ENCODE data around the gene MFSD6. TPM values are rescaled to one million over a fixed set of nuclear protein-coding genes. Genes with fewer than 3 reads are reported as not detected.
"Not testable (repeated sequence)": the region's sequence is repeated elsewhere in the genome, so short reads cannot be mapped to it uniquely, and the experiment has no call there.

MFSD6 gene
- total RNA-seq, 1 donor = 77.1 TPM

- Histone ChIP-seq H3K4me1 (ENCODE audit: insufficient read depth, low read length) (no peaks in the 10 kb centered on the region), H3K27me3 (ENCODE audit: insufficient read depth, low read length) (no peaks in the 10 kb centered on the region), H3K9me3 (ENCODE audit: low read depth, low read length) (no peaks in the 10 kb centered on the region), H3K4me3 (ENCODE audit: low read length) (no peak overlapping the region)
Measured at GRCh38 chr2:190505696-190506095, 97.5 kb downstream of the MFSD6 start.

GRCh38 chr2:190506666-190507065, 98.5 kb downstream of the MFSD6 start:
- Histone ChIP-seq H3K9me3 (ENCODE audit: low read depth, low read length) (no peaks in the 10 kb centered on the region), H3K27me3 (ENCODE audit: insufficient read depth, low read length) (no peaks in the 10 kb centered on the region), H3K4me1 (ENCODE audit: insufficient read depth, low read length) (no peaks in the 10 kb centered on the region), H3K4me3 (ENCODE audit: low read length) (no peak overlapping the region)

- Histone ChIP-seq H3K27me3 (ENCODE audit: insufficient read depth, low read length) (no peaks in the 10 kb centered on the region), H3K9me3 (ENCODE audit: low read depth, low read length) (no peaks in the 10 kb centered on the region), H3K4me3 (ENCODE audit: low read length) (no peak overlapping the region), H3K4me1 (ENCODE audit: insufficient read depth, low read length) (no peaks in the 10 kb centered on the region)
Measured at GRCh38 chr2:190507135-190507534, 99.0 kb downstream of the MFSD6 start.

- not testable (repeated sequence) for H3K9me3 ChIP-seq (ENCODE audit: low read depth, low read length); H3K4me3 ChIP-seq (ENCODE audit: low read length); H3K27me3 ChIP-seq (ENCODE audit: insufficient read depth, low read length); H3K4me1 ChIP-seq (ENCODE audit: insufficient read depth, low read length)
Measured at GRCh38 chr2:190509895-190510294, 101.7 kb downstream of the MFSD6 start.

- Histone ChIP-seq H3K9me3 (ENCODE audit: low read depth, low read length) (no peaks in the 10 kb centered on the region), H3K4me3 (ENCODE audit: low read length) (no peak overlapping the region)
Measured at GRCh38 chr2:190511104-190511503, 102.9 kb downstream of the MFSD6 start.

DNA sequence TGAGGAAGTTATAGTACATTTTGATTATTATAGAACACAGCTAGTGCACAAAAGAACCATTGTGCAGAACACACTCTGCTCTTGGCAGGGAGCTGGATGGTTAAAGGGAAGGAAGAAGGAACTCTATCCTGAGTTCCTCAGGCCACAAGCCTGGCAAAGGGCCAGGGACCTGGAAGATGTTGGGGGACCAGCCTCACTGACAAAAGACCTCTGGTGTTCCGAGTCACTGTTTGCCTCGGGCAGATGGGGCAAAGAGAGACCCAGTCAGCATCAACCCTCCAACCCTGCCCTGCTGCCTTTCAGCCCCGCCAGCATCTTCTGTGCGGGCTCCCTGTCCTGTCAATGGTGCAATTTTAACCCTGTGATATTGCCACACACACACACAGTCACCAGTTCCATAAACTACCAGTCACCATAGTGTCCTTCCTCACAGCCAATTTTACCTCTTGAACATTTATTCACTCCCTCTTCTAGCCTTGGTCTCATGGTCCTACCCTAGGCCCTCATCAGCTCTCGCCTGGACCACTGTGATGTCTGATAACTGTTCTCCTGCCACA, 104.5 kb downstream of the MFSD6 start:
- Histone ChIP-seq H3K4me3 (ENCODE audit: low read length) (no peak overlapping the region), H3K27me3 (ENCODE audit: insufficient read depth, low read length) (no peaks in the 10 kb centered on the region), H3K9me3 (ENCODE audit: low read depth, low read length) (no peaks in the 10 kb centered on the region), H3K4me1 (ENCODE audit: insufficient read depth, low read length) (peaks cover 6% of the 10 kb centered on the region)

More at GRCh38 chr2:190511104-190511503, 102.9 kb downstream of the MFSD6 start:
- Histone ChIP-seq H3K4me1 (ENCODE audit: insufficient read depth, low read length) (peaks cover 6% of the 10 kb centered on the region), H3K27me3 (ENCODE audit: insufficient read depth, low read length) (no peaks in the 10 kb centered on the region)

GRCh38 chr2:190513877-190514276, 105.7 kb downstream of the MFSD6 start:
- no peaks in the 10 kb centered on the region for H3K9me3 ChIP-seq (ENCODE audit: low read depth, low read length)
- H3K27me3 ChIP-seq (ENCODE audit: insufficient read depth, low read length) = no peaks in the 10 kb centered on the region
- peaks cover 6% of the 10 kb centered on the region for H3K4me1 ChIP-seq (ENCODE audit: insufficient read depth, low read length)

GRCh38 chr2:190514676-190515075, 106.5 kb downstream of the MFSD6 start:
- no peaks in the 10 kb centered on the region for H3K9me3 ChIP-seq (ENCODE audit: low read depth, low read length)
- peaks cover 6% of the 10 kb centered on the region for H3K4me1 ChIP-seq (ENCODE audit: insufficient read depth, low read length)
- H3K4me3 ChIP-seq (ENCODE audit: low read length) = no peak overlapping the region

More at GRCh38 chr2:190513877-190514276, 105.7 kb downstream of the MFSD6 start:
- H3K4me3 ChIP-seq (ENCODE audit: low read length) = no peak overlapping the region

DNA sequence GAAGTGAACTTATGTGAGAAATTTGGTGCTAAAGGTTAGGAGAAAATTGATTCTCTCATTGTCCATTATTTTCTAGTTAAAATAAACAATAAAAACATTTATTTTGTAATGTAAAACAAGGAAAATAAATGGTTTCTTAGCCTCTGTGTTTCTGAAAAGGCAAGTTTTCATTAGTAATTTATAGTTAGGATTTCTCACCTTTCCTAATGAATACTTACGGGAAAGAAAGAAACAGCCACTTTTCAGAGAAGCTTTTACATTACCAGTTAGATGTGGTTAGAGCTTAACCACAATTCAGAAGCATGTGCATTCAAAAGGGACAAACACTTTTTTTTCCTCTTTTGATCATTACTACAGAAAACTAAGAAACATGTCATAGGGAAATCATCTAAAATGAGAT, 107.5 kb downstream of the MFSD6 start:
- no peaks in the 10 kb centered on the region for H3K9me3 ChIP-seq (ENCODE audit: low read depth, low read length)
- H3K27me3 ChIP-seq (ENCODE audit: insufficient read depth, low read length) = no peaks in the 10 kb centered on the region
- H3K4me3 ChIP-seq (ENCODE audit: low read length) = no peak overlapping the region
- H3K4me1 ChIP-seq (ENCODE audit: insufficient read depth, low read length) = peaks cover 13% of the 10 kb centered on the region

More at GRCh38 chr2:190514676-190515075, 106.5 kb downstream of the MFSD6 start:
- H3K27me3 ChIP-seq (ENCODE audit: insufficient read depth, low read length) = no peaks in the 10 kb centered on the region

- H3K9me3 ChIP-seq (ENCODE audit: low read depth, low read length) = no peaks in the 10 kb centered on the region
- no peaks in the 10 kb centered on the region for H3K27me3 ChIP-seq (ENCODE audit: insufficient read depth, low read length)
- H3K4me1 ChIP-seq (ENCODE audit: insufficient read depth, low read length) = peaks cover 19% of the 10 kb centered on the region
- no peak overlapping the region for H3K4me3 ChIP-seq (ENCODE audit: low read length)
Measured at GRCh38 chr2:190517468-190517867, 109.3 kb downstream of the MFSD6 start.

DNA sequence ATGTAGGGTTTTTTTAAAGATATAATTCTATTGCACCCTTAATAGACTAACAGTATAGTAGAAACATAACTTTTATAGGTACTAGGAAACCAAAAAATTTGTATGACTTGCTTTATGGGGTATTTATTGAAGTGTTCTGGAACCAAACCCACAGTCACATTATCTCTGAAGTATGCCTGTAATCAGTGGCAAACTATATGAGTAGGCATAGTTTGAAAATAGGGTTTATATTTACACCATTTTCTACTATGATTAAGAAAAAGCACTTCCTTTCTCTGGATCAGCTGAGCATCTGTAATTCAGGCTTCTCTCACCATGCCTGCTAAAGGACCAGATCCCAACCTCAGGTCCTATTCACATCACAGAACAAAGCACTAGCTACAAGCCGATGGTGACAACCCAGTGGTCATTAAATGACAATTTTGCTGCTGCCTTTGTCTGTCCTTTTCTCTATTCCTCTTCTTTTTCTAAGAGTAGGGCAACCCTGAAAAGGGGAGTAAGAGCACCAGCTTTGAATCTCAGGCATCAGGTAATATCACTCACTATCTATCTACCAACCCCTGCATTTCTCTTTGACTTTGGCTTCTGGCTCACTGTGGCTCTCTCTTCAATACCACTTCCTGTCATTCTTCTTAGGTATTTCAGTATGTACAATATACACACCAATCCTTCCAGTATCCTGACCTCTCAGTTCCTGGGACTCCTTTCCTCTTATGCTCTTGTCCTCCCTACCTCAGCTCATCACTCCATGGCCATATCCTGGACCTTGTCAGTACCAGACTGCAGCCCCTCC, 112.0 kb downstream of the MFSD6 start:
- Histone ChIP-seq H3K9me3 (ENCODE audit: low read depth, low read length) (no peaks in the 10 kb centered on the region), H3K27me3 (ENCODE audit: insufficient read depth, low read length) (no peaks in the 10 kb centered on the region), H3K4me3 (ENCODE audit: low read length) (no peak overlapping the region), H3K4me1 (ENCODE audit: insufficient read depth, low read length) (peaks cover 14% of the 10 kb centered on the region)

- Histone ChIP-seq H3K4me3 (ENCODE audit: low read length) (no peak overlapping the region), H3K4me1 (ENCODE audit: insufficient read depth, low read length) (peaks cover 59% of the 10 kb centered on the region), H3K27me3 (ENCODE audit: insufficient read depth, low read length) (no peaks in the 10 kb centered on the region), H3K9me3 (ENCODE audit: low read depth, low read length) (no peaks in the 10 kb centered on the region)
Measured at GRCh38 chr2:190524928-190525327, 116.8 kb downstream of the MFSD6 start.

- peaks cover 59% of the 10 kb centered on the region for H3K4me1 ChIP-seq (ENCODE audit: insufficient read depth, low read length)
- no peaks in the 10 kb centered on the region for H3K27me3 ChIP-seq (ENCODE audit: insufficient read depth, low read length)
- no peaks in the 10 kb centered on the region for H3K9me3 ChIP-seq (ENCODE audit: low read depth, low read length)
- no peak overlapping the region for H3K4me3 ChIP-seq (ENCODE audit: low read length)
Measured at GRCh38 chr2:190526105-190526750, 118.1 kb downstream of the MFSD6 start.

GRCh38 chr2:190527214-190527613, 119.1 kb downstream of the MFSD6 start:
- peaks cover 58% of the 10 kb centered on the region for H3K4me1 ChIP-seq (ENCODE audit: insufficient read depth, low read length)

DNA sequence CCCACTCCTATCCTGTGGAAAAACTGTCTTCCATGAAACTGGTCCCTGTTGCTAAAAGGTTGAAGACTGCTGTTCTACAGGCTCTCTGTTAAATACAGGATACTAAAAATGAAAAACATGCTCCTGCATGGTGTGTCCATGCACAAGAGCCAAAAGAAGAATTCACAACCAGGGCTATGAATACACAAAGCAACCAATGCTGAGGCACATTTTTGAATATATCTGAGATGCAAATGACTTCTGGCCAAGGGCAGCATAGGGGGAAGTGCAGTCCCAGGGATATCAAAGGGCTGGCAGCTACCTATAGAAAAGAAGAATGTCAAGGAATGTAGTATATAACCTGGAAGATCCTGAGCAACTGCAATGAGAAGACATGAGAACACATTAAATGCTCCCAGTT, 119.8 kb downstream of the MFSD6 start:
- Histone ChIP-seq H3K4me3 (ENCODE audit: low read length) (no peak overlapping the region), H3K9me3 (ENCODE audit: low read depth, low read length) (no peaks in the 10 kb centered on the region), H3K4me1 (ENCODE audit: insufficient read depth, low read length) (peaks cover 66% of the 10 kb centered on the region), H3K27me3 (ENCODE audit: insufficient read depth, low read length) (no peaks in the 10 kb centered on the region)

More at GRCh38 chr2:190527214-190527613, 119.1 kb downstream of the MFSD6 start:
- no peak overlapping the region for H3K4me3 ChIP-seq (ENCODE audit: low read length)
- no peaks in the 10 kb centered on the region for H3K9me3 ChIP-seq (ENCODE audit: low read depth, low read length)
- H3K27me3 ChIP-seq (ENCODE audit: insufficient read depth, low read length) = no peaks in the 10 kb centered on the region

Measured in mononuclear cell (primary cell).